Trophoblast cell (in vitro differentiated cells and primary cell): ENCODE results near the gene LUC7L2.

Experiments
- DNase-seq, 2 donors: peaks; one replicate each; pipeline ENCODE4 v3.0.0-alpha.2; 2016
- H2AFZ ChIP-seq: 2 replicates; pipeline ENCODE4 v1.6.1; 2013; ENCODE audit warnings: low read length, moderate library complexity, mild to moderate bottlenecking; ENCODE audit not compliant: insufficient read depth, poor library complexity
- H2AK5ac ChIP-seq: 2 replicates; pipeline ENCODE4 v1.6.1; 2013; ENCODE audit warnings: mild to moderate bottlenecking, low read length
- H2BK120ac ChIP-seq: 2 replicates; pipeline ENCODE4 v1.6.1; 2013; ENCODE audit warnings: low read length, mild to moderate bottlenecking, moderate library complexity; ENCODE audit not compliant: insufficient read depth, poor library complexity
- H2BK12ac ChIP-seq: 2 replicates; pipeline ENCODE4 v1.6.1; 2013; ENCODE audit warnings: mild to moderate bottlenecking, low read length, moderate library complexity
- H2BK5ac ChIP-seq: 2 replicates; pipeline ENCODE4 v1.6.1; 2013; ENCODE audit warnings: low read length, low read depth, moderate library complexity, mild to moderate bottlenecking; ENCODE audit not compliant: poor library complexity
- H3K14ac ChIP-seq: 2 replicates; pipeline ENCODE4 v1.6.1; 2013; ENCODE audit warnings: mild to moderate bottlenecking, low read length
- H3K18ac ChIP-seq: 2 replicates; pipeline ENCODE4 v1.6.1; 2013; ENCODE audit warnings: mild to moderate bottlenecking, low read length
- H3K23ac ChIP-seq: 2 replicates; pipeline ENCODE4 v1.6.1; 2013; ENCODE audit warnings: low read length
- H3K27ac ChIP-seq: 2 replicates; pipeline ENCODE4 v1.5.1; 2013; ENCODE audit warnings: low read depth, mild to moderate bottlenecking, inconsistent platforms, low read length, moderate library complexity
- H3K27me3 ChIP-seq: 2 replicates; pipeline ENCODE4 v1.6.1; 2013; ENCODE audit warnings: inconsistent platforms, mild to moderate bottlenecking, low read length, moderate library complexity; ENCODE audit not compliant: insufficient read depth
- H3K36me3 ChIP-seq, 2 experiments: 1 replicate in 1 of 2; 2 replicates in 1 of 2; pipeline ENCODE4 v1.6.1; 2013; ENCODE audit warnings: low read length in 2 of 2, mild to moderate bottlenecking in 2 of 2, moderate library complexity in 1 of 2; ENCODE audit not compliant: insufficient read depth in 2 of 2, control insufficient read depth in 1 of 2
- H3K4ac ChIP-seq: 2 replicates; pipeline ENCODE4 v1.6.1; 2013; ENCODE audit warnings: low read depth, mild to moderate bottlenecking, low read length, moderate library complexity
- H3K4me1 ChIP-seq, 2 experiments: 1 replicate in 1 of 2; 2 replicates in 1 of 2; pipeline ENCODE4 v1.6.1; 2013; ENCODE audit warnings: low read length in 2 of 2, mild to moderate bottlenecking in 2 of 2, moderate library complexity in 1 of 2; ENCODE audit not compliant: insufficient read depth in 2 of 2, control insufficient read depth in 1 of 2
- H3K4me2 ChIP-seq: 2 replicates; pipeline ENCODE4 v1.6.1; 2013; ENCODE audit warnings: inconsistent platforms, mild to moderate bottlenecking, low read length, moderate library complexity
- H3K4me3 ChIP-seq: 2 replicates; pipeline ENCODE4 v1.5.1; 2013; ENCODE audit warnings: mild to moderate bottlenecking, low read depth, low read length, inconsistent platforms
- H3K79me1 ChIP-seq: one replicate; pipeline ENCODE4 v1.6.1; 2013; ENCODE audit warnings: low read length
- H3K79me2 ChIP-seq: 2 replicates; pipeline ENCODE4 v1.6.1; 2013; ENCODE audit warnings: low read length, mild to moderate bottlenecking; ENCODE audit not compliant: control insufficient read depth, insufficient read depth, poor library complexity
- H3K9ac ChIP-seq: 2 replicates; pipeline ENCODE4 v1.6.1; 2013; ENCODE audit warnings: mild to moderate bottlenecking, low read length
- H3K9me3 ChIP-seq: 2 replicates; pipeline ENCODE4 v1.6.1; 2013; ENCODE audit warnings: low read depth, mild to moderate bottlenecking, control low read depth, inconsistent platforms, low read length; ENCODE audit not compliant: insufficient read depth
- H4K12ac ChIP-seq: 2 replicates; pipeline ENCODE4 v1.6.1; 2013; ENCODE audit warnings: low read depth, mild to moderate bottlenecking, low read length, moderate library complexity
- H4K8ac ChIP-seq: 2 replicates; pipeline ENCODE4 v1.6.1; 2013; ENCODE audit warnings: low read depth, mild to moderate bottlenecking, low read length, moderate library complexity
- H4K91ac ChIP-seq: one replicate; pipeline ENCODE4 v1.6.1; 2013; ENCODE audit warnings: low read depth, mild to moderate bottlenecking, low read length, moderate library complexity
- WGBS: extraction: QIAGEN DNeasy Blood & Tissue Kit; methylation state at CpG from one replicate; pipeline ENCODE4 v1.1.7; 2013; ENCODE audit warnings: missing lambda C conversion rate; ENCODE audit not compliant: insufficient read length, insufficient coverage; ENCODE audit errors: extremely low coverage; 5-methylcytosine and 5-hydroxymethylcytosine counted together

Gene LUC7L2

GRCh38 chr7:139361523-139361922 is 1.8 kb downstream of the LUC7L2 start:
- WGBS: no CpG with 5 or more reads among the region's 3 CpGs

GRCh38 chr7:139362302-139362701 is 2.6 kb downstream of the LUC7L2 start:
- Histone ChIP-seq H3K18ac (no peak overlapping the region), H3K36me3 (peaks cover 4 to 6% of the 10 kb centered on the region in 2 experiments), H2BK12ac (no peak overlapping the region), H4K91ac (no peak overlapping the region), H3K23ac (no peak overlapping the region), H3K4me2 (no peak overlapping the region), H3K14ac (no peak overlapping the region), H2BK120ac (no peak overlapping the region), H2AFZ (no peak overlapping the region), H3K4me3 (no peak overlapping the region), H3K9me3 (no peaks in the 10 kb centered on the region), H3K79me1 (peaks cover 18% of the 10 kb centered on the region), H2AK5ac (no peak overlapping the region), H2BK5ac (no peak overlapping the region), H3K4me1 (peaks cover 0 to 2% of the 10 kb centered on the region in 2 experiments), H3K9ac (no peak overlapping the region), H3K27me3 (no peaks in the 10 kb centered on the region), H4K12ac (no peak overlapping the region), H3K27ac (no peak overlapping the region), H4K8ac (no peak overlapping the region), H3K79me2 (peaks cover 15% of the 10 kb centered on the region), H3K4ac (peak overlapping the region; percentile 86)
- WGBS: no CpG with 5 or more reads among the region's 3 CpGs
- DNase-seq: no peak

More at GRCh38 chr7:139361523-139361922, 1.8 kb downstream of the LUC7L2 start:
- no peak overlapping the region for H3K23ac ChIP-seq
- H3K4me2 ChIP-seq: peak overlapping the region; percentile 26
- H3K27me3 ChIP-seq: no peaks in the 10 kb centered on the region
- no peak overlapping the region for H2BK5ac ChIP-seq
- DNase-seq: no peak
- no peak overlapping the region for H3K4me3 ChIP-seq
- no peak overlapping the region for H3K4ac ChIP-seq
- no peak overlapping the region for H4K12ac ChIP-seq
- H4K91ac ChIP-seq: no peak overlapping the region
- no peak overlapping the region for H3K27ac ChIP-seq
- no peak overlapping the region for H2AK5ac ChIP-seq
- no peaks in the 10 kb centered on the region for H3K9me3 ChIP-seq
- H3K79me2 ChIP-seq: peaks cover 15% of the 10 kb centered on the region
- H3K4me1 ChIP-seq: peaks cover 0 to 2% of the 10 kb centered on the region in 2 experiments
- H2BK120ac ChIP-seq: no peak overlapping the region
- H3K14ac ChIP-seq: no peak overlapping the region
- H2BK12ac ChIP-seq: no peak overlapping the region
- H3K36me3 ChIP-seq: peaks cover 4 to 5% of the 10 kb centered on the region in 2 experiments
- no peak overlapping the region for H4K8ac ChIP-seq
- peaks cover 18% of the 10 kb centered on the region for H3K79me1 ChIP-seq
- H3K18ac ChIP-seq: no peak overlapping the region
- no peak overlapping the region for H3K9ac ChIP-seq
- no peak overlapping the region for H2AFZ ChIP-seq

GRCh38 chr7:139362981-139363380 is 3.3 kb downstream of the LUC7L2 start:
- no peak overlapping the region for H3K9ac ChIP-seq
- no peak overlapping the region for H2BK5ac ChIP-seq
- H2BK120ac ChIP-seq: no peak overlapping the region
- H3K36me3 ChIP-seq: peaks cover 7 to 9% of the 10 kb centered on the region in 2 experiments
- H3K14ac ChIP-seq: no peak overlapping the region
- no peak overlapping the region for H2AK5ac ChIP-seq
- H4K12ac ChIP-seq: no peak overlapping the region
- no peaks in the 10 kb centered on the region for H3K9me3 ChIP-seq
- H2BK12ac ChIP-seq: no peak overlapping the region
- no peak for DNase-seq
- peaks cover 19% of the 10 kb centered on the region for H3K79me2 ChIP-seq
- H4K91ac ChIP-seq: no peak overlapping the region
- no peak overlapping the region for H2AFZ ChIP-seq
- H3K4me3 ChIP-seq: no peak overlapping the region
- H3K4me1 ChIP-seq: no peaks in the 10 kb centered on the region
- H3K79me1 ChIP-seq: peaks cover 18% of the 10 kb centered on the region
- peak overlapping the region; percentile 84 for H3K4ac ChIP-seq
- no CpG with 5 or more reads among the region's 6 CpGs for WGBS
- H3K27me3 ChIP-seq: no peaks in the 10 kb centered on the region
- H3K18ac ChIP-seq: no peak overlapping the region
- H3K27ac ChIP-seq: no peak overlapping the region
- H3K23ac ChIP-seq: no peak overlapping the region
- H4K8ac ChIP-seq: no peak overlapping the region
- no peak overlapping the region for H3K4me2 ChIP-seq

- H2BK12ac ChIP-seq: no peak overlapping the region
- no peak overlapping the region for H4K12ac ChIP-seq
- no peak overlapping the region for H3K4ac ChIP-seq
- H2AK5ac ChIP-seq: no peak overlapping the region
- H4K91ac ChIP-seq: no peak overlapping the region
- no peak overlapping the region for H2BK5ac ChIP-seq
- H3K9me3 ChIP-seq: no peaks in the 10 kb centered on the region
- no peak overlapping the region for H3K9ac ChIP-seq
- H3K4me2 ChIP-seq: no peak overlapping the region
- no peaks in the 10 kb centered on the region for H3K4me1 ChIP-seq
- H3K14ac ChIP-seq: no peak overlapping the region
- H3K79me2 ChIP-seq: peaks cover 9% of the 10 kb centered on the region
- WGBS: no CpG with 5 or more reads among the region's 2 CpGs
- no peak overlapping the region for H2AFZ ChIP-seq
- DNase-seq: no peak
- no peak overlapping the region for H3K18ac ChIP-seq
- peaks cover 3% of the 10 kb centered on the region for H3K79me1 ChIP-seq
- H3K4me3 ChIP-seq: no peak overlapping the region
- peaks cover 7 to 9% of the 10 kb centered on the region in 2 experiments for H3K36me3 ChIP-seq
- H3K27me3 ChIP-seq: no peaks in the 10 kb centered on the region
- no peak overlapping the region for H2BK120ac ChIP-seq
- no peak overlapping the region for H4K8ac ChIP-seq
- no peak overlapping the region for H3K23ac ChIP-seq
- no peak overlapping the region for H3K27ac ChIP-seq
Measured at GRCh38 chr7:139365336-139365735, 5.6 kb downstream of the LUC7L2 start.
